Osteocyte (in vitro differentiated cells): ENCODE measurements around the gene SARS2. TPM values are rescaled to one million over a fixed set of nuclear protein-coding genes. Genes with fewer than 3 reads are reported as not detected.

Source experiments
- DNase-seq: peaks from one replicate; pipeline ENCODE4 v3.0.0; 2021; ENCODE audit warnings: mixed read lengths; ENCODE audit not compliant: unreplicated experiment; ENCODE audit errors: extremely low spot score
- H3K27ac Mint-ChIP-seq: one replicate; pipeline ENCODE4 v1.8.0; 2021; ENCODE audit warnings: mild to moderate bottlenecking, mixed read lengths; ENCODE audit not compliant: unreplicated experiment
- H3K27me3 Mint-ChIP-seq: one replicate; pipeline ENCODE4 v1.8.0; 2021; ENCODE audit warnings: mixed read lengths; ENCODE audit not compliant: unreplicated experiment
- H3K36me3 Mint-ChIP-seq: one replicate; pipeline ENCODE4 v1.8.0; 2021; ENCODE audit warnings: mixed read lengths; ENCODE audit not compliant: unreplicated experiment
- H3K4me1 Mint-ChIP-seq: one replicate; pipeline ENCODE4 v1.8.0; 2021; ENCODE audit warnings: mixed read lengths; ENCODE audit not compliant: unreplicated experiment
- H3K4me3 Mint-ChIP-seq: one replicate; pipeline ENCODE4 v1.8.0; 2021; ENCODE audit warnings: mild to moderate bottlenecking, moderate library complexity, mixed read lengths; ENCODE audit not compliant: unreplicated experiment
- H3K9me3 Mint-ChIP-seq: one replicate; pipeline ENCODE4 v1.8.0; 2021; ENCODE audit warnings: mixed read lengths; ENCODE audit not compliant: unreplicated experiment
- total RNA-seq: library from RNA; stranded (reverse); gene quantifications from 2 replicates; pipeline ENCODE4 v1.2.1, GENCODE V29; 2021
- TF ChIP-seq, protein P1 (sequence below): fragments of 200-600 bp; sonication (generic); IDR thresholded peaks from 2 replicates; pipeline ENCODE4 v1.5.0; 2021; ENCODE audit warnings: antibody characterized with exemption, mild to moderate bottlenecking, moderate library complexity

Gene SARS2
- total RNA-seq, 1 donor from 2014 or later: 26.7 TPM

DNA sequence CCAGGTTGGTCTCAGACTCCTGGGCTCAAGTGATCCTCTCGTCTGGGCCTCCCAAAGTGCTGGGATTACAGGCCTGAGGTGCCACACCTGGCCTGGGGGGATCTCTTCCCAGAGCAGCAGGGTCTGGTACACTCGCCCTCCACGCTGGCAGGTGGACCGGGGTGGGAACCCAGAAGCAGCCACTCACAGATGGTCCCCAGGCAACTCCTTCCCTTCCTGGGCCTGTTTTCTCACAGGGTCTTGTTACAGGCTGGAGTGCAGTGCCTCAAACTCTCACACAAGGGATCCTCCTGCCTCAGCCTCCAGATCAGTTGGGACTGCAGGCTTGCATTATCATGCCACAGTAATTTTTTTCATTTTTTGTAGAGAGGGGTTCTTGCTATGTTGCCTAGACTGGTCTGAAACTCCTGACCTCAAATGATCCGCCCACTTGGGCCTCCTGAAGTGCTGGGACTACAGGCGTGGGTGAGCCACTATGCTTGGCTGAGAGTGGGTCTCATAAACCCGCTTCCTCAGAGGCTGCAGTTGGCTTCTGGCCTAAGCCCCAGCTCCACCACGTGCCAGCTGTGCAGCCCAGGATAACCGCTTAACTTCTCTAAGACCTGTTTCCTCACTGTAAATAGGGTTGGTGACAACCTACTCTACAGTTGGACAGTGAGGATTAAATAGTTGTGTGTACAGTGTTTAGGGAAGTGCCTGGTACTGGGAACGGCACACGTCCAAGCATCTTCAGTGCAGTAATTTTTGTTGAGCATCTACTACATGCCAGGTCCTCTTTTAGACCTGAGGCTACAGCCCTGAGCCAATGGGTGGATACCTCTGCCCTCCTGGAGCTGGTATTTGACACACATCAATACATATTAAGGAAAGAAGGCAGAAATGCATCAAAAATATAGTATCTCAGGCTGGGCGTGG, 17.7 kb downstream of the SARS2 start:
- TF ChIP-seq, protein P1, sequence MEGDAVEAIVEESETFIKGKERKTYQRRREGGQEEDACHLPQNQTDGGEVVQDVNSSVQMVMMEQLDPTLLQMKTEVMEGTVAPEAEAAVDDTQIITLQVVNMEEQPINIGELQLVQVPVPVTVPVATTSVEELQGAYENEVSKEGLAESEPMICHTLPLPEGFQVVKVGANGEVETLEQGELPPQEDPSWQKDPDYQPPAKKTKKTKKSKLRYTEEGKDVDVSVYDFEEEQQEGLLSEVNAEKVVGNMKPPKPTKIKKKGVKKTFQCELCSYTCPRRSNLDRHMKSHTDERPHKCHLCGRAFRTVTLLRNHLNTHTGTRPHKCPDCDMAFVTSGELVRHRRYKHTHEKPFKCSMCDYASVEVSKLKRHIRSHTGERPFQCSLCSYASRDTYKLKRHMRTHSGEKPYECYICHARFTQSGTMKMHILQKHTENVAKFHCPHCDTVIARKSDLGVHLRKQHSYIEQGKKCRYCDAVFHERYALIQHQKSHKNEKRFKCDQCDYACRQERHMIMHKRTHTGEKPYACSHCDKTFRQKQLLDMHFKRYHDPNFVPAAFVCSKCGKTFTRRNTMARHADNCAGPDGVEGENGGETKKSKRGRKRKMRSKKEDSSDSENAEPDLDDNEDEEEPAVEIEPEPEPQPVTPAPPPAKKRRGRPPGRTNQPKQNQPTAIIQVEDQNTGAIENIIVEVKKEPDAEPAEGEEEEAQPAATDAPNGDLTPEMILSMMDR: no peak
- H3K27ac Mint-ChIP-seq: no peak overlapping the region
- no peak for DNase-seq

DNA sequence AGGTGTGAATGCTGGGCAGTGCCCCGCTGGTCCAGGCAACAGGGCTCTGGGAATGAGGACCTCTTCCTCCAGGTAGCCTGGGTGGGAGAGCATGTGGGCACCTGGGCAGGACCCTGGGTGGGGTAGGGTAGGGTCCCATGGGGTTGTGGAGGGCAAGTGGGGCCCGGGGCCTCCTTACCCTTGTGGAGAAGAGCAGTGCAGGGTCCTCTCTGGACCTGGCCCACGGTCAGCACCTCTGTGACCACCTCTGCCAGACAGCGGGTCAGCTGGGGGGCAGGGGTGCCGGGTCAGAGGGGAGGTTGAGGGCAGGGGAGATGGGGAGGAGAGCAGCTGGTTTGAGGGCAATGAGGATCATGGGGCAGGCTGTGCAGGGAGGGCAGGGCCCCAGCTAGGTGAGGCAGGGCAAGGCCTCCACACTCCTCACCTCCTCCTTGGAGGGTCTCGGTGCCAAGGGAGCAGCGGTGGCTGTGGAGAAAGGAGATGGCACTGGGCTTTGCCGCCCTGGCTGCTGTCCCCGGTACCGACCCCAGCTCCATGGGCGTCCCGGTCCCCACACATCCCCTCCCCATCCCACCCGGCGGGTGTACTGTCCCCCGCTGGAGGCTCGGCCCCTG, 19.1 kb downstream of the SARS2 start:
- Mint-ChIP-seq H3K27me3 (no peaks in the 10 kb centered on the region), H3K9me3 (no peaks in the 10 kb centered on the region), H3K4me1 (no peaks in the 10 kb centered on the region), H3K27ac (no peak overlapping the region), H3K36me3 (peaks cover 8% of the 10 kb centered on the region), H3K4me3 (no peak overlapping the region)
- TF ChIP-seq, protein P1: no peak
- no peak for DNase-seq

More for the DNA sequence above, 17.7 kb downstream of the SARS2 start:
- Mint-ChIP-seq H3K36me3 (peaks cover 1% of the 10 kb centered on the region), H3K4me3 (no peak overlapping the region), H3K9me3 (no peaks in the 10 kb centered on the region), H3K27me3 (no peaks in the 10 kb centered on the region), H3K4me1 (no peaks in the 10 kb centered on the region)

DNA sequence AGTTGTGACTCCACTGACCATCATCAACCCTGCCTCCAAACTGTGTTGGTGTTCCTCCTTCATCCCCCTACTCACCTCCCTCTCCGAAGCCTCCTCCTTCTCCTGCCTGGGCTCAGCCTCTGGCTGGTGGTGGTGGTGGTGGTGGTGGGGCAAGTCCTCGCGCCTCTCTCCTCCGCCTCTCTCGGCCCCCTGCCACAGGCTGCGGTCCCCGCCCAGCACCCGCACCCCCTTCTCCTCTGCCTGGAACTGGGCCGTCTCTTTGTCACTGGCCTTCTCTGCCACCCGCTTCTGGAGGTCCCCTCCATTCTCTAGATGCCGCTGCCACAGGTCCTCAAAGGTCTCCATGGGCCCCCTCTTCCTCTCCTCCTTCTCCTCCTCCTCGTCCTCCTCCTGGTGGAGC, 20.1 kb downstream of the SARS2 start:
- Mint-ChIP-seq H3K4me3 (no peak overlapping the region), H3K27me3 (no peaks in the 10 kb centered on the region), H3K9me3 (no peaks in the 10 kb centered on the region), H3K36me3 (peaks cover 8% of the 10 kb centered on the region), H3K27ac (no peak overlapping the region), H3K4me1 (no peaks in the 10 kb centered on the region)
- TF ChIP-seq, protein P1: no peak
- DNase-seq: no peak

DNA sequence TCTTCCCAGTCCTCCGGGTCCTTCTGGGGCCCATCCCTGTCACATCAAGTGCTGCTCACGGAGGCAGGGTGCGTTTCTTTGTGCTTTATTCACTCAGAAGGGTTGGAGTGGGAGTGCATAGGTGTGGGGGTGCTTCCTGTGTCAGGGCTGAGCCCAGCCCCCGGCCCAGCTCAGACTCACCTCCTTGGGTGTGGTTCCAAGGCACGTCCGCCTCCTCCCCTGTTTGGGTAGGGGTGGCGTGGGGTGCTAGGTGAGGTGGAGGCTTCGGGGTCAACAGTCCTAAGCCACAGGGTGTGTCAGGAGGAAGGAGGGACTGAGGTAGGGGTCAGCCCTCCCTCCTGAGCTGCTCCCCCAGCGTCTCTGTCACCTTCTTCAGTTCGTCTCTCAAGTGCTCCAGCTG, 21.7 kb downstream of the SARS2 start:
- no peaks in the 10 kb centered on the region for H3K4me1 Mint-ChIP-seq
- TF ChIP-seq, protein P1: no peak
- H3K27me3 Mint-ChIP-seq: no peaks in the 10 kb centered on the region
- DNase-seq: no peak
- no peaks in the 10 kb centered on the region for H3K9me3 Mint-ChIP-seq
- no peak overlapping the region for H3K4me3 Mint-ChIP-seq
- H3K36me3 Mint-ChIP-seq: peaks cover 10% of the 10 kb centered on the region
- no peak overlapping the region for H3K27ac Mint-ChIP-seq

DNA sequence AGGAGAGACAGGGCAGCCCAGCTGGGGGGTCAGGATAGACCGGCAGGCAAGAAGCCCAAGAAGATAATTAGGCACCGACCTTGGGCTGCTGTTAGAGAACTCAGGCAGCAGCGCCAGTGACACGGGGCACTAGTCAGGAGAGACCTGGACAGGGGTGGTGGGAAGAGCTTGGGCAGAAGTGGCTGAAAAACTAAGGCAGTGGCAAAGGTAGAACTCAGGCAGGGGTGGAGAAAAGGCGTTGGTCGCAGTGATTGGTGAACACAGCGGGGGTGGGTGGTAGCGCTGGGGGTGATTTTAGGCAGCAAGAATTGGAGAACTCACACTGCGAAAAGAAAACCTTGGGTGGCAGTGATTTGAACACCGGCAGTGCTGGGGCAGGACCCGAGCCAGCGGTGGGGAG, 22.9 kb downstream of the SARS2 start:
- Mint-ChIP-seq H3K27ac (no peak overlapping the region), H3K27me3 (no peaks in the 10 kb centered on the region), H3K4me1 (no peaks in the 10 kb centered on the region)

More for the DNA sequence above, 22.9 kb downstream of the SARS2 start:
- H3K36me3 Mint-ChIP-seq: peaks cover 10% of the 10 kb centered on the region
- H3K4me3 Mint-ChIP-seq: no peak overlapping the region
- no peak for DNase-seq
- no peaks in the 10 kb centered on the region for H3K9me3 Mint-ChIP-seq
- TF ChIP-seq, protein P1: no peak
